Esophagus muscularis mucosa (tissue), 4 donors: Measurements from ENCODE around the gene STING1. TPM values are rescaled to one million over a fixed set of nuclear protein-coding genes. Genes with fewer than 3 reads are reported as not detected.

Source experiments
- DNase-seq: peaks from one replicate; pipeline ENCODE4 v3.0.0-alpha.2; 2017; ENCODE audit errors: extremely low spot score
- H3K27ac ChIP-seq, 4 donors: fragments of 200-600 bp; sonication (generic); replicated peaks in 1 of 4; 1 replicate in 3 of 4; 2 replicates in 1 of 4; pipeline ENCODE4 v1.5.1; 2016 to 2019; ENCODE audit warnings: mild to moderate bottlenecking in 1 of 4
- H3K27me3 ChIP-seq, 4 donors: fragments of 200-600 bp; sonication (generic); one replicate each; pipeline versions ENCODE4 v1.5.1 to v1.6.0; 2016 to 2019
- H3K36me3 ChIP-seq, 4 donors: fragments of 200-600 bp; sonication (generic); one replicate each; pipeline ENCODE4 v1.5.1; 2016 to 2019
- H3K4me1 ChIP-seq, 4 donors: fragments of 200-600 bp; sonication (generic); one replicate each; pipeline ENCODE4 v1.5.1; 2016 to 2019
- H3K4me3 ChIP-seq, 4 donors: fragments of 200-600 bp; sonication (generic); 1 replicate in 2 of 4; 2 replicates in 2 of 4; pipeline ENCODE4 v1.5.1; 2016 to 2019; ENCODE audit warnings: mild to moderate bottlenecking in 4 of 4, moderate library complexity in 1 of 4
- H3K9me3 ChIP-seq, 4 donors: fragments of 200-600 bp; sonication (generic); 1 replicate in 3 of 4; 2 replicates in 1 of 4; pipeline ENCODE4 v1.5.1; 2016 to 2019
- EP300 ChIP-seq: sonication (generic); formaldehyde crosslinking; IDR thresholded peaks from one replicate; pipeline ENCODE4 v1.6.1; 2017; ENCODE audit warnings: antibody characterized with exemption
- POLR2A ChIP-seq: fragments of 450-650 bp; IDR thresholded peaks from one replicate; pipeline ENCODE4 v1.6.1; 2017; ENCODE audit warnings: antibody characterized with exemption, moderate library complexity, mild to moderate bottlenecking, low read depth
- POLR2AphosphoS5 ChIP-seq, 2 donors: sonication (generic); formaldehyde crosslinking; IDR thresholded peaks; one replicate each; pipeline ENCODE4 v1.6.1; 2017; ENCODE audit warnings: antibody characterized with exemption in 2 of 2
- WGBS: methylation state at CpG from one replicate; pipeline ENCODE4 v1.1.5; 2018; 5-methylcytosine and 5-hydroxymethylcytosine counted together
- intact Hi-C: fragments of 100-400 bp; cut with DNase I; formaldehyde crosslinking; loops from one replicate; pipeline ENCODE4 v1.15.1; 2023
- small RNA-seq, 3 donors: library from RNA; depleted of rRNA; stranded (forward); fragments of <200 nt; gene quantifications; one replicate each; pipeline ENCODE3, GENCODE V24; 2016
- total RNA-seq, 4 donors: library from RNA; depleted of rRNA; stranded (reverse); fragments of >200 nt; gene quantifications; one replicate each; pipeline versions ENCODE4 v1.1.0 to v1.2.1, GENCODE V29; 2016
- TF ChIP-seq, protein P1 (sequence below), 3 experiments: fragments of 200-600 bp in 2 of 3; fragments of 450-650 bp in 1 of 3; sonication (generic) in 2 of 3; IDR thresholded peaks; one replicate each; pipeline ENCODE4 v1.5.1; 2017 to 2019; ENCODE audit warnings: antibody characterized with exemption in 3 of 3, mild to moderate bottlenecking in 2 of 3, moderate library complexity in 1 of 3

Gene STING1
- total RNA-seq, 4 donors from 2014 or later: 22.0 to 82.8 (median 52.4) TPM

DNA sequence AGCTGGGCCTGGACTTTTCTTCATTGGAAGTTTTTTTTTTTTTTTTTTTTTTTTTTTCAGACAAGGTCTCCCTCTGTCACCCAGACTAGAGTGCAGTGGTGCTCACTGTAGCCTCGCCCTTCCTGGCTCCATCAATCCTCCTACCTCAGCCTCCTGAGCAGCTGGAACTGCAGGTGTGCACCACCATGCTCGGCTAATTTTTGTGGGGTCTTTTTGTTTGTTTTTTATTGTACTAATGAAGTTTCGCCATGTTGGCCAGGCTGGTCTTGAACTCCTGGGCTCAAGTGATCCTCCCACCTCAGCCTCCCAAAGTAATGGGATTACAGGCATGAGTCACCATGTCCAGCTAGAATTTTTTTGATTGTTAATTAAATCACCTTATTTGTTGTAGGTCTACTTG, 46.9 kb downstream of the STING1 start:
- Histone ChIP-seq H3K4me3 (no peak overlapping the region), H3K27me3 (no peaks in the 10 kb centered on the region), H3K9me3 (no peaks in the 10 kb centered on the region), H3K27ac (no peak overlapping the region), H3K36me3 (peaks cover 9 to 59% (median 42%) of the 10 kb centered on the region in 4 donors), H3K4me1 (peaks cover 7 to 17% (median 15%) of the 10 kb centered on the region in 4 donors)
- TF ChIP-seq POLR2AphosphoS5 (IDR thresholded peaks at IDR 0.05) (no peak), EP300 (no peak), POLR2A (no peak)
- TF ChIP-seq, protein P1, sequence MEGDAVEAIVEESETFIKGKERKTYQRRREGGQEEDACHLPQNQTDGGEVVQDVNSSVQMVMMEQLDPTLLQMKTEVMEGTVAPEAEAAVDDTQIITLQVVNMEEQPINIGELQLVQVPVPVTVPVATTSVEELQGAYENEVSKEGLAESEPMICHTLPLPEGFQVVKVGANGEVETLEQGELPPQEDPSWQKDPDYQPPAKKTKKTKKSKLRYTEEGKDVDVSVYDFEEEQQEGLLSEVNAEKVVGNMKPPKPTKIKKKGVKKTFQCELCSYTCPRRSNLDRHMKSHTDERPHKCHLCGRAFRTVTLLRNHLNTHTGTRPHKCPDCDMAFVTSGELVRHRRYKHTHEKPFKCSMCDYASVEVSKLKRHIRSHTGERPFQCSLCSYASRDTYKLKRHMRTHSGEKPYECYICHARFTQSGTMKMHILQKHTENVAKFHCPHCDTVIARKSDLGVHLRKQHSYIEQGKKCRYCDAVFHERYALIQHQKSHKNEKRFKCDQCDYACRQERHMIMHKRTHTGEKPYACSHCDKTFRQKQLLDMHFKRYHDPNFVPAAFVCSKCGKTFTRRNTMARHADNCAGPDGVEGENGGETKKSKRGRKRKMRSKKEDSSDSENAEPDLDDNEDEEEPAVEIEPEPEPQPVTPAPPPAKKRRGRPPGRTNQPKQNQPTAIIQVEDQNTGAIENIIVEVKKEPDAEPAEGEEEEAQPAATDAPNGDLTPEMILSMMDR (IDR thresholded peaks at IDR 0.05): no peak
- no peak for DNase-seq
- WGBS: 91% methylated on average over 3 of the region's 3 CpGs
- intact Hi-C loops: loop anchor here (5.0 to 10.0 kb wide), 2 partner anchors 82 to 339 kb away; no protein-coding TSS in a partner anchor

DNA sequence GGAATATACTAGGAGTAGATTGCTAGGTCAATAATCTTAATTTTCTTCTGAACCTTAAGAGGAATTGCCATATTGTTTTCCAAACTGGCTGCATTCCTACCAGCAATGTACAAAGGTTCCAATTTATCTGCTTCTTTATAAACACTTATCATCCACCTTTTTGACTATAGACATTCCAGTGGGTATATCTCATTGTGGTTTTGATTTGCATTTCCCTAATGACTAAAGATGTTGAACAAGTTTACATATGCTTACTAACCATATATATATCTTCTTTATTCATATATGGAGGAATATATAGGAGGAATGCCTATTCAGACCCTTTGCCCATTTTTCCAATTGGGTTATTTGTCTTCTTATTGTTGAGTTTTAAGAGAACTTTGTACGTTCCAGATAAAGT, 50.9 kb downstream of the STING1 start:
- no peaks in the 10 kb centered on the region for H3K4me1 ChIP-seq
- no peak overlapping the region for H3K4me3 ChIP-seq
- intact Hi-C loops: loop anchor here (10.0 kb wide), 1 partner anchor 343 kb away; no protein-coding TSS in a partner anchor
- peaks cover 9 to 88% (median 51%) of the 10 kb centered on the region in 4 donors for H3K36me3 ChIP-seq
- H3K9me3 ChIP-seq: no peaks in the 10 kb centered on the region
- H3K27me3 ChIP-seq: no peaks in the 10 kb centered on the region
- DNase-seq: no peak
- TF ChIP-seq, protein P1 (IDR thresholded peaks at IDR 0.05): no peak
- TF ChIP-seq EP300: no peak
- TF ChIP-seq POLR2AphosphoS5 (IDR thresholded peaks at IDR 0.05): no peak
- no peak for TF ChIP-seq POLR2A
- WGBS: 97% methylated on average over 1 of the region's 1 CpG
- no peak overlapping the region for H3K27ac ChIP-seq

DNA sequence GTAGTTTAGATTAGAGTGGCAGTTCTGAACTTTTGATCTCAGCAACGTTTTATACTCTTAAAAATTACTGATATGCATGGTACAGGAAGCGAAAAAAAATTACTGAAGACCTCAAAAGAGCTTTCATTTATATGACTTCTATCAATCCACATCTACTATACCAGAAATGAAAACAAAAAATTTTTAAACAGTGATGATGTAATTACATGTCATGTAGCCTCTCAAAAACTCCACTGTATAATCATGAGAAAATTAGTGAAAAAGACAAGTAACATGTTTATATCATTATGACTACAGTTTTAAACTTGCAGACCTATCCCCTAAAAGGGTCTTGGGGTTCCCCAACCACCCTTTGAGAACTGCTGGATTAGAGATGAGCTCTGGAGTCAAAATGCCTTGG, 52.5 kb downstream of the STING1 start:
- 80% methylated on average over 2 of the region's 2 CpGs for WGBS
- Histone ChIP-seq H3K27me3 (no peaks in the 10 kb centered on the region), H3K4me1 (no peaks in the 10 kb centered on the region), H3K36me3 (peaks cover 4 to 91% (median 60%) of the 10 kb centered on the region in 4 donors), H3K27ac (no peak overlapping the region), H3K9me3 (no peaks in the 10 kb centered on the region), H3K4me3 (no peak overlapping the region)
- no peak for DNase-seq
- intact Hi-C loops: loop anchor here (10.0 kb wide), 1 partner anchor 345 kb away; no protein-coding TSS in a partner anchor
- TF ChIP-seq, protein P1 (IDR thresholded peaks at IDR 0.05): no peak
- no peak for TF ChIP-seq EP300
- TF ChIP-seq POLR2AphosphoS5 (IDR thresholded peaks at IDR 0.05): no peak
- TF ChIP-seq POLR2A: no peak

DNA sequence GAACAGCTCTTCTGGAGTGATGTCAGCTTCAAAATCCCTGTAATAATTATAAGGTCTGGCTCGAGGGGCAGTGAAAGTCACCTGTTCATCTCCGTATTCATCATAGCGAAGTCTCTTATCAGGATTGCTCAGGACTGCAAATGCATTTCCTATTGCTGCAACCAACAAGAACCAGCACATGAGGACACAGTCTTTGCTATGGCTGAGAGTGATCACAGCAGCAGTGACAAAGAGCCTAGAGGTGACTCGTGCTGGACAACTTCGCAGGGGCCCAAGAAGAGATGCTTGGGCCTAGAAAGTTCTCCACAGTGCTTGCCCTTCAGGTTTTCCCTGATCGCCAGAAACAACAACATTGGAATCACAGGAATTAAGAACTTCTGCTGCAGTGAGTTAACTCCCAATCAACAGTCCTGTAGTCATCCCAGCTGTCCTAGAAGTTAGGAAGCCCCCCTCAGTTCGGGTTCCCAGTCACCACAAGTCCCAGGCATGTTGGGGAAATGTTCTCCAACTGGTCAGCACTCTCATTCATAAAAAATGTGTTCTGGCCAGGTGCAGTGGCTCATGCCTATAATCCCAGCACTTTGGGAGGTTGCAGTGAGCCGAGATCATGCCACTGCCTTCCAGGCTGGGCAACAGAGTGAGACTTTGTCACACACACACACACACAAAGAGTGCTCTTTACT, 56.2 kb downstream of the STING1 start:
- no peaks in the 10 kb centered on the region for H3K27me3 ChIP-seq
- 77% methylated on average over 7 of the region's 8 CpGs for WGBS
- H3K36me3 ChIP-seq: peaks cover 0 to 76% (median 56%) of the 10 kb centered on the region in 4 donors
- H3K9me3 ChIP-seq: no peaks in the 10 kb centered on the region
- TF ChIP-seq POLR2A: no peak
- TF ChIP-seq, protein P1 (IDR thresholded peaks at IDR 0.05): no peak
- no peak for TF ChIP-seq EP300
- no peak for TF ChIP-seq POLR2AphosphoS5 (IDR thresholded peaks at IDR 0.05)
- H3K4me3 ChIP-seq: no peak overlapping the region
- no peak overlapping the region for H3K27ac ChIP-seq
- peaks cover 0 to 4% (median 0%) of the 10 kb centered on the region in 4 donors for H3K4me1 ChIP-seq
- DNase-seq: no peak
- intact Hi-C loops: no loop called here

Small RNAs within 50 kb of the gene (small RNA-seq; reads per million reads assigned to genes)
- gene RNU5B-4P: 0 reads per million in 3 donors

Other genes starting within 250 kb of the STING1 start
- 100 to 1,000 TPM; 164 to 234 (median 220) TPM for gene MATR3, start 189.0 kb downstream of the STING1 start, total RNA-seq
- 100 to 1,000 TPM in 1 of 4 donors, 10 to 100 TPM in 3; 73.6 to 111 (median 97.0) TPM for gene PAIP2, start 140.9 kb downstream of the STING1 start, total RNA-seq
- gene SLC23A1, start 99.5 kb downstream of the STING1 start, total RNA-seq: not detected
- under 1 TPM in 2 of 4 donors, not detected in 2; 0.78 to 0.99 TPM for gene MZB1, start 92.8 kb downstream of the STING1 start, total RNA-seq
- 10 to 100 TPM in 2 of 4 donors, 1 to 10 TPM in 2; 2.5 to 11.0 (median 7.8) TPM for gene PROB1, start 87.7 kb downstream of the STING1 start, total RNA-seq
- 1 to 10 TPM; 2.9 to 6.5 (median 4.8) TPM for gene SPATA24, start 78.7 kb downstream of the STING1 start, total RNA-seq
- 10 to 100 TPM in 3 of 4 donors, 1 to 10 TPM in 1; 8.3 to 15.4 (median 13.4) TPM for gene DNAJC18, start 43.2 kb downstream of the STING1 start, total RNA-seq
- 10 to 100 TPM in 3 of 4 donors, 1 to 10 TPM in 1; 7.9 to 42.9 (median 31.4) TPM for gene ECSCR, start 20.0 kb downstream of the STING1 start, total RNA-seq
- not detected for gene SMIM33, start 11.8 kb downstream of the STING1 start, total RNA-seq
- gene UBE2D2, start 78.6 kb upstream of the STING1 start, total RNA-seq: 100 to 1,000 TPM in 1 of 4 donors, 10 to 100 TPM in 3; 86.9 to 104 (median 91.5) TPM
- 10 to 100 TPM; 22.0 to 32.4 (median 27.8) TPM for gene CXXC5, start 165.6 kb upstream of the STING1 start, total RNA-seq